Measurements from ENCODE around the gene TAGAP.

The TAGAP gene

GRCh38 chr6:159044899-159045727, at the start of gene TAGAP:
Gene TAGAP (minus strand): TSS chr6:159044991. CDS start chr6:159044146, 845 bp downstream.
- no peak for DNase-seq

- DNase-seq, result no peak
Observed at GRCh38 chr6:159093609-159094443, 49.0 kb upstream of the TAGAP start.

GRCh38 chr6:159092631-159093030, 47.8 kb upstream of the TAGAP start:
- no peak for DNase-seq

- DNase-seq, result no peak
Observed at GRCh38 chr6:159090530-159091480, 46.0 kb upstream of the TAGAP start.

GRCh38 chr6:159089909-159090308, 45.1 kb upstream of the TAGAP start:
- DNase-seq, result no peak

GRCh38 chr6:159089443-159089842, 44.7 kb upstream of the TAGAP start:
- no peak for DNase-seq

- no peak for DNase-seq
Observed at GRCh38 chr6:159086033-159086618, 41.3 kb upstream of the TAGAP start.

- DNase-seq, result no peak
Observed at GRCh38 chr6:159085396-159085895, 40.7 kb upstream of the TAGAP start.

GRCh38 chr6:159084493-159085091, 39.8 kb upstream of the TAGAP start:
- no peak for DNase-seq

- DNase-seq, result no peak
Observed at GRCh38 chr6:159083146-159083545, 38.4 kb upstream of the TAGAP start.

GRCh38 chr6:159082039-159082815, 37.4 kb upstream of the TAGAP start:
- DNase-seq, result no peak

GRCh38 chr6:159080217-159080976, 35.6 kb upstream of the TAGAP start:
- DNase-seq, result no peak

- no peak for DNase-seq
Observed at GRCh38 chr6:159079367-159079766, 34.6 kb upstream of the TAGAP start.

- DNase-seq, result no peak
Observed at GRCh38 chr6:159077123-159077522, 32.3 kb upstream of the TAGAP start.

GRCh38 chr6:159075506-159076228, 30.9 kb upstream of the TAGAP start:
- no peak for DNase-seq

- DNase-seq, result no peak
Observed at GRCh38 chr6:159074876-159075275, 30.1 kb upstream of the TAGAP start.

- no peak for DNase-seq
Observed at GRCh38 chr6:159074120-159074684, 29.4 kb upstream of the TAGAP start.

GRCh38 chr6:159071843-159072769, 27.3 kb upstream of the TAGAP start:
- no peak for DNase-seq
